ENCODE measurements around the gene MAP3K5. TPM values are rescaled to one million over a fixed set of nuclear protein-coding genes. Genes with fewer than 3 reads are reported as not detected.

MAP3K5 gene
- total RNA-seq, 1 donor from 2014 or later, result 31.2 TPM

DNA sequence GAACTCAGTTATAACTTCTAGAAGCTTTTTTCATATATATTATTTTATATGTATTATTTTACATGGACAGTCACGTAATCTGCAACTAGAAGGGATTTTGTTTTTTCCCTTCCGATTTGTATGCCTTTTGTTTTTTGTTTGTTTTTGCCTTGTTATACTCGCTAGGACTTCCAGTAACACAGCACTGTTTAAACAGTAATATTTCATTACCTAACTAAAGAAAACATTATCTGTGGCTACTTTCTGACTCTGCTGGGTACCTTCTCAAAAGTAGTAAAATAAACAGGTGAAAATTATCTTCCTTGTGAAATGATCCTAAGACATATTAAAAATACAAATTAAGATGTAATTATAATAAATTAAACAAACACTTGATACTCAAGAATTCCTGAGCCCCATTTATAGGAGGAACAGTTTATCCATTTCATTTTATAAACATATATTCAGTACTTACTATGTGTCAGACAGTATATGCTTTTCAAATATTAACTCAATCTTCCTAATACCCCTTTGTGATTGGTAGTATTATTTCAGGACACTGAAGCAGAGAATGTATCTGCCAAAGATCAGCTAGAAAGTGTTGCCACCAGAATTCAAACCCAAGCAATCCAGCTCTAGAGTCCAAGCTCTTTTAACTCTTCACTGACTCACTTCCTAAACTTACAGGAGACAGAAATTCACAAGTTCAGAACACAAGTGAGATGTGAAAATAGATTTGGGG, 65.3 kb downstream of the MAP3K5 start:
- H3K27me3 ChIP-seq, result no peaks in the 10 kb centered on the region
- H3K27ac ChIP-seq, result no peak overlapping the region
- H3K9me3 ChIP-seq, result no peaks in the 10 kb centered on the region
- H3K4me1 ChIP-seq, result no peaks in the 10 kb centered on the region
- no peak for TF ChIP-seq POLR2A (IDR thresholded peaks at IDR 0.05)
- TF ChIP-seq POLR2AphosphoS5 (IDR thresholded peaks at IDR 0.05; ENCODE audit: insufficient read depth in 1 of 2, low read depth in 1 of 2), result no peak
- TF ChIP-seq CTCF (IDR thresholded peaks at IDR 0.05), result no peak
- H3K36me3 ChIP-seq, result no peaks in the 10 kb centered on the region
- intact Hi-C loops (cut with DNase I), result no loop called here
- no peak overlapping the region for H3K4me3 ChIP-seq
- DNase-seq (ENCODE audit: extremely low spot score in 2 of 2), result no peak

DNA sequence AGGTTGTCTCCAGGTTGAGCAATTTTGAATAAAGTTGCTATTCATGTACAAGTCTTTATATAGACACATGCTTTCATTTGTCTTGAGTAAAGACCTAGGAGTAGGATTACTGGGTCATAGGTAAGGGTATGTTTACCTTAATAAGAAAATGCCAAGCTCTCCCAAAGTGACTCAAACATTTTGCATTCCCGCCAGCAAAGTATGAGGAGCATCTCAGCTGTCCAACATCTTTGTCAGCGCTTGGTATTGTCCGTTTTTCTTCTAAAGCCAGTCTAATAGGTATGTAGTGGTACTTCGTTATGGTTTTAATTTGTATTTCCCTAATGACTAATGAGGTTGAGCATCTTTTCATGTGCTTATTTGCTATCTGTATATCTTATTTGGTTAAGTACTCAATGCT, 67.2 kb downstream of the MAP3K5 start:
- intact Hi-C loops (cut with DNase I), result no loop called here
- peaks cover 0 to 6% of the 10 kb centered on the region in 2 donors for H3K36me3 ChIP-seq
- no peak for DNase-seq (ENCODE audit: extremely low spot score in 2 of 2)
- no peaks in the 10 kb centered on the region for H3K27me3 ChIP-seq
- no peaks in the 10 kb centered on the region for H3K9me3 ChIP-seq
- TF ChIP-seq POLR2AphosphoS5 (IDR thresholded peaks at IDR 0.05; ENCODE audit: insufficient read depth in 1 of 2, low read depth in 1 of 2) (no peak), POLR2A (IDR thresholded peaks at IDR 0.05) (no peak), CTCF (IDR thresholded peaks at IDR 0.05) (no peak)
- H3K27ac ChIP-seq, result no peak overlapping the region
- no peaks in the 10 kb centered on the region for H3K4me1 ChIP-seq
- H3K4me3 ChIP-seq, result no peak overlapping the region

GRCh38 chr6:136723780-136724179, 68.5 kb downstream of the MAP3K5 start:
- Histone ChIP-seq H3K27me3 (no peaks in the 10 kb centered on the region), H3K36me3 (peaks cover 0 to 6% of the 10 kb centered on the region in 2 donors), H3K27ac (no peak overlapping the region), H3K4me3 (no peak overlapping the region), H3K9me3 (no peaks in the 10 kb centered on the region), H3K4me1 (no peaks in the 10 kb centered on the region)
- intact Hi-C loops (cut with DNase I), result no loop called here
- no peak for TF ChIP-seq POLR2AphosphoS5 (IDR thresholded peaks at IDR 0.05; ENCODE audit: insufficient read depth in 1 of 2, low read depth in 1 of 2)
- TF ChIP-seq POLR2A (IDR thresholded peaks at IDR 0.05), result no peak
- TF ChIP-seq CTCF (IDR thresholded peaks at IDR 0.05), result no peak
- DNase-seq (ENCODE audit: extremely low spot score in 2 of 2), result no peak

DNA sequence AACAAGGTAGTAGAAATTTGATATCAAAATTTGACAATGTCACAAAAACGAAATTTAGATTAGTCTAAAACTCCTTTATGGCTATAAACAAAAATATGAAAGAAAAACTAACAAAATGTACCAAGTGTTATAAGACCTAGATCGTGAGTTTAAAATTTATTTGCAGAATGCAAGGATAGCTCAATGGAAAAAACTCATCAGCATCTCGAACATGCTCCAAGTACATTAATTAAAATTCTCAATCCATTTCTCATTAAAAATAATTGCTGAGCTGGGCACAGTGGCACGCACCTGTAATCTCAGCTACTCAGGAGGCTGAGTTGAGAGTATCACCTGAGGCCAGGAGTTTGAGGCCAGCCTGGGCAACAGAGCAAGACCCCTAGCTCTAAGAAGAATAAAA, 70.8 kb downstream of the MAP3K5 start:
- Histone ChIP-seq H3K4me3 (no peak overlapping the region), H3K36me3 (peaks cover 0 to 6% of the 10 kb centered on the region in 2 donors), H3K9me3 (no peaks in the 10 kb centered on the region), H3K4me1 (peaks cover 13% of the 10 kb centered on the region), H3K27me3 (no peaks in the 10 kb centered on the region), H3K27ac (no peak overlapping the region)
- TF ChIP-seq POLR2AphosphoS5 (IDR thresholded peaks at IDR 0.05; ENCODE audit: insufficient read depth in 1 of 2, low read depth in 1 of 2) (no peak), CTCF (IDR thresholded peaks at IDR 0.05) (no peak), POLR2A (IDR thresholded peaks at IDR 0.05) (no peak)
- intact Hi-C loops (cut with DNase I), result no loop called here
- DNase-seq (ENCODE audit: extremely low spot score in 2 of 2), result no peak

DNA sequence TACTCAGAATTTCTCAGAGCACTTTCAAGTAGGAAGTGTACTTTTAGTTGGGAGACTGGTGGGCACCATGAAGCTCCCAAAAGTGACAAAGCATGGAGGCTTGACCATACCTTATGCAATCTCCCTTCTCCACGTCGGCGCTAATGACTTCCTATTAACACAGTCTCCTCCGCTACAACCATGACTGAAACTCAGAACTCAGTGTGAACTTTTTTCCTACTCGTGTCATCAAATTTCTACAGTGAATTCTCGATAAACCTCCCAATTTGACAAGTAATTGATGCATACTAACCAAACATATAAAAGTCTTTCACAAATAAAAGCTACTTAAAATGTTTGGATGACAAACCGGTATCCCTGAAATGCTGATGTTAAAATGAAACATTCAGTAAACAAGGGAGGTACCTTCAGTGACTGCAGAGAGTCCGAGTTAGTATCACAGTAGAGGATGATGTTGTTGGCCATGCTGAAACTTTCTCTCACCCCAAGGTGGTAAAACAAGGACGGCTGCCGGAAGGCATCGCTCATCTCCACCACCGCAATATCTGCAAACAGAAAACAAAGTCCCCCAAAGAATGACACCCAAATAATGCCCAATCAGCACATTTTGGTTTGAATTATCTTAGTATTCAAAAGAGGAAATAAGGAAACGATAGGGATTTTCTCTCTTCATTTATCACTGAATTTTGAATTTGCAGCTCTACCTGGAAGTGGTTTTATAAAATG, 72.1 kb downstream of the MAP3K5 start:
- Histone ChIP-seq H3K9me3 (no peaks in the 10 kb centered on the region), H3K4me3 (no peak overlapping the region), H3K36me3 (peaks cover 0 to 6% of the 10 kb centered on the region in 2 donors), H3K27me3 (no peaks in the 10 kb centered on the region), H3K27ac (no peak overlapping the region), H3K4me1 (peaks cover 17% of the 10 kb centered on the region)
- intact Hi-C loops (cut with DNase I), result no loop called here
- TF ChIP-seq CTCF (IDR thresholded peaks at IDR 0.05) (no peak), POLR2AphosphoS5 (IDR thresholded peaks at IDR 0.05; ENCODE audit: insufficient read depth in 1 of 2, low read depth in 1 of 2) (no peak), POLR2A (IDR thresholded peaks at IDR 0.05) (no peak)
- no peak for DNase-seq (ENCODE audit: extremely low spot score in 2 of 2)

All from vagina (tissue), 2 donors.